ENCODE data around the gene CAST.

GRCh38 chr5:96817506-96817905, 155.3 kb downstream of the CAST start:
- TF ChIP-seq CTCF (conservative IDR thresholded peaks at IDR 0.05; ENCODE audit: low read length): no peak
- TF ChIP-seq EZH2phosphoT487 (IDR thresholded peaks at IDR 0.05; ENCODE audit: borderline replicate concordance, low read depth, low read length): no peak

All from OCI-LY7 (cell line).